Upper lobe of left lung (tissue), 6 donors: ENCODE data around the gene MFSD2A. TPM values are rescaled to one million over a fixed set of nuclear protein-coding genes. Genes with fewer than 3 reads are reported as not detected.

Experiments
- ATAC-seq, 2 donors: fragments of 200-7000 bp; cut with Tn5 transposase; one replicate each; pipeline ENCODE4 v1.9.1; 2022; ENCODE audit warnings: mild to moderate bottlenecking in 2 of 2, moderate library complexity in 2 of 2; ENCODE audit not compliant: low FRiP score in 2 of 2
- DNase-seq, 2 donors: peaks; one replicate each; pipeline ENCODE4 v3.0.0-alpha.2; 2019 to 2020
- H3K27ac ChIP-seq, 4 donors: fragments of 200-600 bp; sonication (generic); one replicate each; pipeline ENCODE4 v1.5.1; 2016 to 2019
- H3K27me3 ChIP-seq, 4 donors: fragments of 200-600 bp; sonication (generic); one replicate each; pipeline ENCODE4 v1.5.1; 2017 to 2019
- H3K36me3 ChIP-seq, 4 donors: fragments of 200-600 bp; sonication (generic); one replicate each; pipeline ENCODE4 v1.5.1; 2016 to 2019
- H3K4me1 ChIP-seq, 4 donors: fragments of 200-600 bp; sonication (generic); one replicate each; pipeline ENCODE4 v1.5.1; 2018 to 2019
- H3K4me3 ChIP-seq, 4 donors: fragments of 200-600 bp; sonication (generic); one replicate each; pipeline ENCODE4 v1.5.1; 2017 to 2019; ENCODE audit warnings: mild to moderate bottlenecking in 2 of 4, moderate library complexity in 1 of 4
- H3K9me3 ChIP-seq, 4 donors: fragments of 200-600 bp; sonication (generic); one replicate each; pipeline ENCODE4 v1.5.1; 2018 to 2019
- EP300 ChIP-seq, 4 donors: sonication (generic); formaldehyde crosslinking; IDR thresholded peaks; one replicate each; pipeline ENCODE4 v1.5.1; 2017; ENCODE audit warnings: antibody characterized with exemption in 4 of 4, control low read depth in 2 of 4
- POLR2A ChIP-seq, 4 donors: fragments of 450-650 bp; IDR thresholded peaks; one replicate each; pipeline ENCODE4 v1.5.1; 2016 to 2017; ENCODE audit warnings: antibody characterized with exemption in 4 of 4, mild to moderate bottlenecking in 2 of 4
- POLR2AphosphoS5 ChIP-seq, 2 donors: sonication (generic); formaldehyde crosslinking; IDR thresholded peaks; one replicate each; pipeline ENCODE4 v1.5.1; 2017; ENCODE audit warnings: antibody characterized with exemption in 2 of 2
- WGBS, 2 donors: methylation state at CpG; one replicate each; pipeline ENCODE4 v1.1.5; 2017 to 2018; 5-methylcytosine and 5-hydroxymethylcytosine counted together
- total RNA-seq, 6 donors: library from RNA; depleted of rRNA in 4 of 6; stranded (reverse); fragments of >200 nt in 4 of 6; gene quantifications; one replicate each; pipeline versions ENCODE4 v1.1.0 to v1.2.1, GENCODE V29; 2016 to 2021
- TF ChIP-seq, protein P1 (sequence below), 6 experiments: fragments of 450-650 bp in 4 of 6; fragments of 200-600 bp in 2 of 6; sonication (generic) in 2 of 6; IDR thresholded peaks; one replicate each; pipeline ENCODE4 v1.5.1; 2016 to 2019; ENCODE audit warnings: antibody characterized with exemption in 6 of 6
- donor health status: DM: no; HTN: no; CAD: no; lungs with moderate emphysema.
- donor health status: DM: no; HTN: yes; CAD: no; lungs with severe emphysema.

The MFSD2A gene
- total RNA-seq, 6 donors from 2014 or later, result 63.9 to 196 (median 109) TPM

DNA sequence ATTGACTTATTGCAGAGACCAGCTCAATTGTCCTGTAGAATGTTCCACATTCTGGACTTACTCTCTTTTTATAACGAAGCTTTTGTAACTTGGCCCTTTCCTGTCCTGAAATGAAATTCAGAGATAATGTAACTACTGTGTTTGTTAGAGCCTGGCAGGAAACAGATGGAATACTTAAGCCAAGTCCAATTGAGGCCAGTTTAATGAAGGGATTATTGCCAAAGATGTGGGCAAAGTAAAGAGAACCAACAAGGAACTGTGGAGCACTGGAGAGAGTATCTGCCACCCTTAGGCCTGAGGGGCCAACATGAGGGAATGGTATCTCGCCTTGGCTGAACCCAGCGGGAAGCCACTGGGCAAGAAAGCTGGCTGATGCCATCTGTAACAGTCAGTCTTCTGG, 32.9 kb downstream of the MFSD2A start:
- Histone ChIP-seq H3K27ac (no peak overlapping the region), H3K9me3 (no peaks in the 10 kb centered on the region), H3K36me3 (no peaks in the 10 kb centered on the region), H3K27me3 (no peaks in the 10 kb centered on the region), H3K4me3 (no peak overlapping the region), H3K4me1 (peaks cover 0 to 7% (median 0%) of the 10 kb centered on the region in 4 donors)
- TF ChIP-seq POLR2AphosphoS5 (IDR thresholded peaks at IDR 0.05), result no peak
- no peak for TF ChIP-seq EP300 (IDR thresholded peaks at IDR 0.05)
- TF ChIP-seq, protein P1, sequence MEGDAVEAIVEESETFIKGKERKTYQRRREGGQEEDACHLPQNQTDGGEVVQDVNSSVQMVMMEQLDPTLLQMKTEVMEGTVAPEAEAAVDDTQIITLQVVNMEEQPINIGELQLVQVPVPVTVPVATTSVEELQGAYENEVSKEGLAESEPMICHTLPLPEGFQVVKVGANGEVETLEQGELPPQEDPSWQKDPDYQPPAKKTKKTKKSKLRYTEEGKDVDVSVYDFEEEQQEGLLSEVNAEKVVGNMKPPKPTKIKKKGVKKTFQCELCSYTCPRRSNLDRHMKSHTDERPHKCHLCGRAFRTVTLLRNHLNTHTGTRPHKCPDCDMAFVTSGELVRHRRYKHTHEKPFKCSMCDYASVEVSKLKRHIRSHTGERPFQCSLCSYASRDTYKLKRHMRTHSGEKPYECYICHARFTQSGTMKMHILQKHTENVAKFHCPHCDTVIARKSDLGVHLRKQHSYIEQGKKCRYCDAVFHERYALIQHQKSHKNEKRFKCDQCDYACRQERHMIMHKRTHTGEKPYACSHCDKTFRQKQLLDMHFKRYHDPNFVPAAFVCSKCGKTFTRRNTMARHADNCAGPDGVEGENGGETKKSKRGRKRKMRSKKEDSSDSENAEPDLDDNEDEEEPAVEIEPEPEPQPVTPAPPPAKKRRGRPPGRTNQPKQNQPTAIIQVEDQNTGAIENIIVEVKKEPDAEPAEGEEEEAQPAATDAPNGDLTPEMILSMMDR (IDR thresholded peaks at IDR 0.05), result no peak
- TF ChIP-seq POLR2A (IDR thresholded peaks at IDR 0.05), result no peak
- DNase-seq (no peak), ATAC-seq (no peak)
- 70 to 76% methylated on average over 3 of the region's 3 CpGs for WGBS, 2 donors

DNA sequence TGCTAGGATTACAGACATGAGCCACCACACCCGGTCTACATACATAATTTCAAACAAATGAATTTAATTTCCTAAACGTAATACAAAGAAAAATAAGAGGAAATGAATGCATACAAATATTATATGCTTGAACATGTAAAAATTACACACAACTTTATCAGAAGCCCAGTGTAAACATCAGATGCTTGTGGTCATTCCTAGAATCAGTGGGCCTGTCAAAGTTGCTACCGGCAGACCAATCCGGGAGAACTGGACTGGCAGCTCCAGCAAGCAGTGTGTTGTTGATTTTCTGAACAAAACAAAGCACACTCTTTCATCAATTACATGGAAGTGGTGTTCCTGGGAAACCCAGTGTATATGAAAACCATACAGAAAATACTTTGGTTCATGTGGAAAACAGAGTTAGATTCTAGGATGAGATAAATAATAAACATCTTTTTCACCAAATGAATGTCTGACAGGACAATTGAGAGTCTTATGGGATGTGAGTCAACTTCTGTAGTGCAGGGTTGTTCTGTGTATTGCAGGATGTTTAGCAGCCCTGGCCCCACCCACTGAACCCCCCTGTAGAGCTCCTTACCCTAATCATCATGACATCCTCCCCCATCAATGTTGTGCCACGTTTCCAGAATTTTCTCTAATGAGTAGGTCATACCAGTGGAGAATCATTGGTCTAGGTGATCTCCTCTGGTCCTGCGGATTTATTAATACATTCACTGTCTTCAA, 33.8 kb downstream of the MFSD2A start:
- H3K27ac ChIP-seq, result no peak overlapping the region
- H3K4me1 ChIP-seq, result peaks cover 0 to 7% (median 0%) of the 10 kb centered on the region in 4 donors
- TF ChIP-seq, protein P1 (IDR thresholded peaks at IDR 0.05), result no peak
- TF ChIP-seq EP300 (IDR thresholded peaks at IDR 0.05) (no peak), POLR2A (IDR thresholded peaks at IDR 0.05) (no peak), POLR2AphosphoS5 (IDR thresholded peaks at IDR 0.05) (no peak)
- 67 to 68% methylated on average over 6 of the region's 6 CpGs for WGBS, 2 donors
- H3K4me3 ChIP-seq, result no peak overlapping the region
- no peaks in the 10 kb centered on the region for H3K36me3 ChIP-seq
- DNase-seq, result no peak
- ATAC-seq, result no peak
- no peaks in the 10 kb centered on the region for H3K9me3 ChIP-seq
- no peaks in the 10 kb centered on the region for H3K27me3 ChIP-seq

DNA sequence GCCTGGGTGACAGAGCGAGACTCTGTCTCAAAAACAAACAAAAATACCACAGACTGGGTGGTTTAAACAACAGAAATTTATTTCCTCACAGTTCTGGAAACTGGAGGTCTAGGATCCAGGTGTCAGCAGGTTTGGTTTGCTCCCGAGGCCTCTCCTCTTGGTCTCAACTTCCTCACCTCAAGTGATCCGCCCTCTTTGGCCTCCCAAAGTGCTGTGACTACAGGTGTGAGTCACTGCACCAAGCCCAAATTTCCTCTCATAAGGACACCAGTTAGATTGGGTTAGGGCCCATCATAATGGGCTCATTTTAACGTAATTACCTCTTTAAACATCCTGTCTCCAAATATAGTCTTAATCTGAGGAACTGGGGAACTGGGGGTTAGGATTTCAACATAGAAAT, 35.5 kb downstream of the MFSD2A start:
- peaks cover 0 to 7% (median 0%) of the 10 kb centered on the region in 4 donors for H3K4me1 ChIP-seq
- TF ChIP-seq, protein P1 (IDR thresholded peaks at IDR 0.05), result no peak
- TF ChIP-seq EP300 (IDR thresholded peaks at IDR 0.05) (no peak), POLR2A (IDR thresholded peaks at IDR 0.05) (no peak), POLR2AphosphoS5 (IDR thresholded peaks at IDR 0.05) (no peak)
- no peaks in the 10 kb centered on the region for H3K27me3 ChIP-seq
- DNase-seq (no peak), ATAC-seq (no peak)
- H3K4me3 ChIP-seq, result no peak overlapping the region
- no peaks in the 10 kb centered on the region for H3K9me3 ChIP-seq
- H3K36me3 ChIP-seq, result no peaks in the 10 kb centered on the region
- no peak overlapping the region for H3K27ac ChIP-seq
- WGBS, 2 donors, result 80 to 85% methylated on average over 4 of the region's 4 CpGs

GRCh38 chr1:39992234-39992633, 37.3 kb downstream of the MFSD2A start:
- no peaks in the 10 kb centered on the region for H3K36me3 ChIP-seq
- TF ChIP-seq EP300 (IDR thresholded peaks at IDR 0.05), result no peak
- TF ChIP-seq, protein P1 (IDR thresholded peaks at IDR 0.05), result no peak
- TF ChIP-seq POLR2A (IDR thresholded peaks at IDR 0.05), result no peak
- no peak for TF ChIP-seq POLR2AphosphoS5 (IDR thresholded peaks at IDR 0.05)
- H3K27me3 ChIP-seq, result no peaks in the 10 kb centered on the region
- ATAC-seq (no peak), DNase-seq (no peak)
- peaks cover 0 to 7% (median 0%) of the 10 kb centered on the region in 4 donors for H3K4me1 ChIP-seq
- no peak overlapping the region for H3K27ac ChIP-seq
- WGBS, 2 donors, result 66 to 80% methylated on average over 2 of the region's 2 CpGs
- no peak overlapping the region for H3K4me3 ChIP-seq
- no peaks in the 10 kb centered on the region for H3K9me3 ChIP-seq

DNA sequence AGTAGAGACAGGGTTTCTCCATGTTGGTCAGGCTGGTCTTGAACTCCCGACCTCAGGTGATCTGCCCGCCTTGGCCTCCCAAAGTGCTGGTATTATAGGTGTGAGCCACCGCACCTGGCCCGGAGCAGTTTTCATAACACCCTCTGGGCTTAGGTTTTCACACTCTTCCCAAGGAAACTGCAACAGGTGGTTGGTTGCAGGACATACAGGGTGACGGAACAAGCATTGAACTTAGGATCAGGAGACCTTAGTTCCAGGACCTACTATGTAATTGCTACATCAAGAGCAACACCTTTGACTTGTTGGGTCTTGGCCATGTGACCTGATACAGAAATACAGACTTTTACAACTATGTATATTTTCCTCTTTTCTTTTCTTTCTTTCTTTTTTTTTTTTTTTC, 37.9 kb downstream of the MFSD2A start:
- Histone ChIP-seq H3K4me1 (peaks cover 0 to 7% (median 0%) of the 10 kb centered on the region in 4 donors), H3K27me3 (no peaks in the 10 kb centered on the region), H3K4me3 (no peak overlapping the region), H3K36me3 (no peaks in the 10 kb centered on the region), H3K27ac (no peak overlapping the region), H3K9me3 (no peaks in the 10 kb centered on the region)
- WGBS, 2 donors, result 95 to 96% methylated on average over 5 of the region's 5 CpGs
- no peak for TF ChIP-seq EP300 (IDR thresholded peaks at IDR 0.05)
- TF ChIP-seq, protein P1 (IDR thresholded peaks at IDR 0.05), result no peak
- no peak for TF ChIP-seq POLR2AphosphoS5 (IDR thresholded peaks at IDR 0.05)
- TF ChIP-seq POLR2A (IDR thresholded peaks at IDR 0.05), result no peak
- no peak for ATAC-seq
- DNase-seq, result no peak
